Peyer's patch (tissue), 4 donors: ENCODE results near the gene PAX4. TPM values are rescaled to one million over a fixed set of nuclear protein-coding genes. Genes with fewer than 3 reads are reported as not detected.

ENCODE experiments used
- DNase-seq, 3 donors: peaks; one replicate each; pipeline ENCODE4 v3.0.0-alpha.2; 2017 to 2019
- H3K27ac ChIP-seq, 4 donors: fragments of 200-600 bp; sonication (generic); one replicate each; pipeline ENCODE4 v1.5.1; 2016 to 2019
- H3K27me3 ChIP-seq, 2 donors: fragments of 200-600 bp; sonication (generic); one replicate each; pipeline ENCODE4 v1.5.1; 2019
- H3K36me3 ChIP-seq, 3 donors: fragments of 200-600 bp; sonication (generic); one replicate each; pipeline ENCODE4 v1.5.1; 2016 to 2019
- H3K4me1 ChIP-seq, 4 donors: fragments of 200-600 bp; sonication (generic); one replicate each; pipeline ENCODE4 v1.5.1; 2016 to 2019
- H3K4me3 ChIP-seq, 4 donors: fragments of 200-600 bp; sonication (generic); 1 replicate in 3 of 4; 2 replicates in 1 of 4; pipeline ENCODE4 v1.5.1; 2016 to 2019; ENCODE audit warnings: mild to moderate bottlenecking in 1 of 4
- H3K9me3 ChIP-seq, 4 donors: fragments of 200-600 bp; sonication (generic); one replicate each; pipeline ENCODE4 v1.5.1; 2016 to 2019; ENCODE audit warnings: mild to moderate bottlenecking in 1 of 4
- CTCF ChIP-seq, 6 experiments: fragments of 450-650 bp in 4 of 6; fragments of 200-600 bp in 2 of 6; sonication (generic) in 1 of 6; IDR thresholded peaks; one replicate each; pipeline ENCODE4 v1.5.1; 2017 to 2019; ENCODE audit warnings: antibody characterized with exemption in 6 of 6, mild to moderate bottlenecking in 3 of 6, moderate library complexity in 1 of 6
- POLR2A ChIP-seq, 2 donors: fragments of 450-650 bp; IDR thresholded peaks; one replicate each; pipeline ENCODE4 v1.5.1; 2017; ENCODE audit warnings: antibody characterized with exemption in 2 of 2, mild to moderate bottlenecking in 2 of 2, moderate library complexity in 2 of 2
- total RNA-seq, 4 donors: library from RNA; depleted of rRNA; stranded (reverse); fragments of >200 nt; gene quantifications; one replicate each; pipeline ENCODE4 v1.1.0, GENCODE V29; 2016

PAX4 gene
- total RNA-seq, 4 donors from 2014 or later: 0.53 to 1.3 TPM; not detected in 2

- DNase-seq: no peak
- Histone ChIP-seq H3K9me3 (no peaks in the 10 kb centered on the region), H3K27me3 (no peaks in the 10 kb centered on the region), H3K36me3 (peaks cover 0 to 11% (median 0%) of the 10 kb centered on the region in 3 donors), H3K4me1 (peaks cover 0 to 16% (median 6%) of the 10 kb centered on the region in 4 donors), H3K27ac (no peak overlapping the region), H3K4me3 (no peak overlapping the region)
- TF ChIP-seq POLR2A (IDR thresholded peaks at IDR 0.05): no peak
- TF ChIP-seq CTCF (IDR thresholded peaks at IDR 0.05): no peak
Measured at GRCh38 chr7:127655720-127656119, 37.8 kb upstream of the PAX4 start.

- H3K4me3 ChIP-seq: no peak overlapping the region
- no peak overlapping the region for H3K27ac ChIP-seq
- no peak for DNase-seq
- H3K36me3 ChIP-seq: peaks cover 0 to 6% (median 0%) of the 10 kb centered on the region in 3 donors
- H3K9me3 ChIP-seq: no peaks in the 10 kb centered on the region
- no peaks in the 10 kb centered on the region for H3K27me3 ChIP-seq
- TF ChIP-seq CTCF (IDR thresholded peaks at IDR 0.05): no peak
- TF ChIP-seq POLR2A (IDR thresholded peaks at IDR 0.05): no peak
- H3K4me1 ChIP-seq: peaks cover 0 to 16% (median 6%) of the 10 kb centered on the region in 4 donors
Measured at GRCh38 chr7:127654404-127655394, 36.8 kb upstream of the PAX4 start.

GRCh38 chr7:127653396-127653795 is 35.5 kb upstream of the PAX4 start:
- peak overlapping the region in 1 of 4 donors; percentile 70 for H3K4me3 ChIP-seq
- H3K4me1 ChIP-seq: peaks cover 0 to 16% (median 6%) of the 10 kb centered on the region in 4 donors
- H3K27me3 ChIP-seq: no peaks in the 10 kb centered on the region
- H3K9me3 ChIP-seq: no peaks in the 10 kb centered on the region
- peaks cover 0 to 6% (median 0%) of the 10 kb centered on the region in 3 donors for H3K36me3 ChIP-seq
- no peak for DNase-seq
- no peak overlapping the region for H3K27ac ChIP-seq
- TF ChIP-seq POLR2A (IDR thresholded peaks at IDR 0.05) (no peak), CTCF (IDR thresholded peaks at IDR 0.05) (no peak)

GRCh38 chr7:127652333-127653248 is 34.6 kb upstream of the PAX4 start:
- Histone ChIP-seq H3K36me3 (peaks cover 0 to 5% (median 0%) of the 10 kb centered on the region in 3 donors), H3K27me3 (no peaks in the 10 kb centered on the region), H3K27ac (peak overlapping the region; percentile 69 to 96 (median 90)), H3K9me3 (no peaks in the 10 kb centered on the region), H3K4me1 (peaks cover 0 to 16% (median 6%) of the 10 kb centered on the region in 4 donors), H3K4me3 (peak overlapping the region; percentile 68 to 88 (median 78))
- no peak for DNase-seq
- TF ChIP-seq CTCF (IDR thresholded peaks at IDR 0.05): no peak
- TF ChIP-seq POLR2A (IDR thresholded peaks at IDR 0.05): no peak
